ENCODE measurements around the gene BORCS5.

Gene BORCS5

GRCh38 chr12:12380949-12381593 is 24.2 kb downstream of the BORCS5 start:
- H3F3A ChIP-seq (ENCODE audit: insufficient read depth), result no peaks in the 10 kb centered on the region
- no peak for TF ChIP-seq CTCF (IDR thresholded peaks at IDR 0.05; ENCODE audit: insufficient read depth, low read length, poor library complexity, severe bottlenecking)
- TF ChIP-seq EZH2phosphoT487 (conservative IDR thresholded peaks at IDR 0.05; ENCODE audit: low read length), result no peak
- no peak overlapping the region for H3K27ac ChIP-seq (ENCODE audit: low read depth, low read length)
- H3K9me3 ChIP-seq (ENCODE audit: insufficient read depth, low read length), result no peaks in the 10 kb centered on the region
- no peak overlapping the region for H3K4me2 ChIP-seq (ENCODE audit: low read depth, low read length, poor library complexity, severe bottlenecking)
- H4K20me1 ChIP-seq (ENCODE audit: low read depth, low read length), result no peaks in the 10 kb centered on the region
- H3K9ac ChIP-seq (ENCODE audit: low read length), result no peak overlapping the region
- no peak overlapping the region for H3K4me3 ChIP-seq (ENCODE audit: insufficient read depth, low read length, poor library complexity, severe bottlenecking)
- H3K36me3 ChIP-seq (ENCODE audit: low read length), result no peaks in the 10 kb centered on the region
- H3K9me2 ChIP-seq (replicated peaks; ENCODE audit: insufficient read depth, low read length), result no peaks in the 10 kb centered on the region
- no peaks in the 10 kb centered on the region for H3K79me2 ChIP-seq (ENCODE audit: insufficient read depth, low read length)
- no peaks in the 10 kb centered on the region for H3K27me3 ChIP-seq (ENCODE audit: low read length)
- no peak overlapping the region for H2AFZ ChIP-seq (ENCODE audit: low read depth, low read length, severe bottlenecking)

DNA sequence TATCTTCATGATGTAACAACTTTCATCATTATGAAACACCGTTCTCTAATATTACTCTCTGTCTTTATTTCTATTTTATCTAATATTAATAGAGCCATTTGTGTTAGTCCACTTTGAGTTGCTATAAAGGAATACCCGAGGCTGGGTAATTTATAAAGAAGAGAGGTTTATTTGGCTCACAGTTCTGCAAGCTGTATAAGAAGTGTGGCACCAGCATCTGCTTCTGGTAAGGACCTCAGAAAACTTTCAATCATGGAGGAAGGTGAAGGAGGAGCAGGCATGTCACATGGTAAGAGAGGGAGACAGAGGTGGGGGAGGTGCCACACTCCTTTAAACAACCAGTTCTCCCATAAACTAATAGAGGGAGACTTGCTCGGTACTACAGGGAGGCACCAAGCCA is 25.1 kb downstream of the BORCS5 start:
- no peak for TF ChIP-seq CTCF (IDR thresholded peaks at IDR 0.05; ENCODE audit: insufficient read depth, low read length, poor library complexity, severe bottlenecking)
- TF ChIP-seq EZH2phosphoT487 (conservative IDR thresholded peaks at IDR 0.05; ENCODE audit: low read length), result no peak
- Histone ChIP-seq H3K9me2 (replicated peaks; ENCODE audit: insufficient read depth, low read length) (no peaks in the 10 kb centered on the region), H3K4me2 (ENCODE audit: low read depth, low read length, poor library complexity, severe bottlenecking) (no peak overlapping the region)

DNA sequence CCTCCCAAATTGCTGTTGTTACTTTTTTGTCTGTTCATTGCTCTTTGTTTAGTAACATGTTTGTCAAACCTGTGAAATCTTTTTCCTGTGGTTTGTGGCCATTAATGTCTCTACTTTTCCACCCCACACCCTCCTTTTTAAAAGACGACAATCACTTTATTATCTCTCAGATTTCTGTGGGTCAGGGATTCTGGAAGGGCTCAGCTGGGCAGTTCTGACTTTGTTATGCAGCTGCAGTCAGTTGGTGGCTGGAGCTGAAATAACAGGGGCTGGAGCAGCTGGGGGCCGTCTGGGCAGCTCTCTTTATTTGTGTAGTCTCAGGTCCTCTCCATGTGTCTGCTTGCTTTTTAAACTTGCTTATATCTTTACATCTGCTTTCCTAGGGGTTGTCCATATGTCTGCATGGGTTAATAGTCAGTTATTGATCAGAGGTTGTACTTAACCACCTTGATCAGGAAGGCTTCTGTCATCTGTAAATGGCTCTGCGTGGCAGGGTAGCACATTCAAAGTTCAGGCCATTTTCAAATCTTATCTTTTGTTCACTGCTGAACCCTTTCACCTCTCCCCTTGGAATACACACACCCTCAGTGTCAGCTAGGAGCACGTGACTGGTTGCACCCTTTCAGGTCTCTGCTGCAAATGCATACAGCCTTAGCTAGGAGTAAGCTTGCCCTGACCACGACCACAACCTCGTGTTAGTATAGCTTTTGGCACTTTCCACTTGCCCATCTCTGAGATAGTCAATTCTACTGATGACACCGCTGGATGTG is 27.9 kb downstream of the BORCS5 start:
- H3K9me2 ChIP-seq (replicated peaks; ENCODE audit: insufficient read depth, low read length), result no peaks in the 10 kb centered on the region
- H3K27me3 ChIP-seq (ENCODE audit: low read length), result no peaks in the 10 kb centered on the region
- H3K9me3 ChIP-seq (ENCODE audit: insufficient read depth, low read length), result no peaks in the 10 kb centered on the region
- H2AFZ ChIP-seq (ENCODE audit: low read depth, low read length, severe bottlenecking), result no peak overlapping the region
- H4K20me1 ChIP-seq (ENCODE audit: low read depth, low read length), result no peaks in the 10 kb centered on the region
- H3K79me2 ChIP-seq (ENCODE audit: insufficient read depth, low read length), result no peaks in the 10 kb centered on the region
- no peak overlapping the region for H3K4me3 ChIP-seq (ENCODE audit: insufficient read depth, low read length, poor library complexity, severe bottlenecking)
- H3K4me2 ChIP-seq (ENCODE audit: low read depth, low read length, poor library complexity, severe bottlenecking), result no peak overlapping the region
- H3K36me3 ChIP-seq (ENCODE audit: low read length), result no peaks in the 10 kb centered on the region
- no peaks in the 10 kb centered on the region for H3F3A ChIP-seq (ENCODE audit: insufficient read depth)
- H3K27ac ChIP-seq (ENCODE audit: low read depth, low read length), result no peak overlapping the region
- no peak overlapping the region for H3K9ac ChIP-seq (ENCODE audit: low read length)
- TF ChIP-seq CTCF (IDR thresholded peaks at IDR 0.05; ENCODE audit: insufficient read depth, low read length, poor library complexity, severe bottlenecking), result no peak
- TF ChIP-seq EZH2phosphoT487 (conservative IDR thresholded peaks at IDR 0.05; ENCODE audit: low read length), result no peak

More for the DNA sequence above, 25.1 kb downstream of the BORCS5 start:
- no peaks in the 10 kb centered on the region for H3K27me3 ChIP-seq (ENCODE audit: low read length)
- no peak overlapping the region for H2AFZ ChIP-seq (ENCODE audit: low read depth, low read length, severe bottlenecking)
- H3F3A ChIP-seq (ENCODE audit: insufficient read depth), result no peaks in the 10 kb centered on the region
- H3K4me3 ChIP-seq (ENCODE audit: insufficient read depth, low read length, poor library complexity, severe bottlenecking), result no peak overlapping the region
- no peaks in the 10 kb centered on the region for H3K79me2 ChIP-seq (ENCODE audit: insufficient read depth, low read length)
- no peaks in the 10 kb centered on the region for H3K9me3 ChIP-seq (ENCODE audit: insufficient read depth, low read length)
- H3K27ac ChIP-seq (ENCODE audit: low read depth, low read length), result no peak overlapping the region
- H3K9ac ChIP-seq (ENCODE audit: low read length), result no peak overlapping the region
- H4K20me1 ChIP-seq (ENCODE audit: low read depth, low read length), result no peaks in the 10 kb centered on the region
- H3K36me3 ChIP-seq (ENCODE audit: low read length), result no peaks in the 10 kb centered on the region
